Prostate gland (tissue), 2 donors: ENCODE data around the gene KDM4B.

Experiments
- POLR2AphosphoS5 ChIP-seq: sonication (generic); formaldehyde crosslinking; IDR thresholded peaks from one replicate; pipeline ENCODE4 v1.6.1; 2017; ENCODE audit warnings: antibody characterized with exemption
- TF ChIP-seq, protein P1 (sequence below), 4 experiments: fragments of 200-600 bp in 2 of 4; fragments of 450-650 bp in 2 of 4; sonication (generic) in 2 of 4; IDR thresholded peaks; 1 replicate in 3 of 4; 2 replicates in 1 of 4; pipeline ENCODE4 v1.5.1; 2016 to 2019; ENCODE audit warnings: antibody characterized with exemption in 4 of 4, mild to moderate bottlenecking in 2 of 4, moderate library complexity in 2 of 4

DNA sequence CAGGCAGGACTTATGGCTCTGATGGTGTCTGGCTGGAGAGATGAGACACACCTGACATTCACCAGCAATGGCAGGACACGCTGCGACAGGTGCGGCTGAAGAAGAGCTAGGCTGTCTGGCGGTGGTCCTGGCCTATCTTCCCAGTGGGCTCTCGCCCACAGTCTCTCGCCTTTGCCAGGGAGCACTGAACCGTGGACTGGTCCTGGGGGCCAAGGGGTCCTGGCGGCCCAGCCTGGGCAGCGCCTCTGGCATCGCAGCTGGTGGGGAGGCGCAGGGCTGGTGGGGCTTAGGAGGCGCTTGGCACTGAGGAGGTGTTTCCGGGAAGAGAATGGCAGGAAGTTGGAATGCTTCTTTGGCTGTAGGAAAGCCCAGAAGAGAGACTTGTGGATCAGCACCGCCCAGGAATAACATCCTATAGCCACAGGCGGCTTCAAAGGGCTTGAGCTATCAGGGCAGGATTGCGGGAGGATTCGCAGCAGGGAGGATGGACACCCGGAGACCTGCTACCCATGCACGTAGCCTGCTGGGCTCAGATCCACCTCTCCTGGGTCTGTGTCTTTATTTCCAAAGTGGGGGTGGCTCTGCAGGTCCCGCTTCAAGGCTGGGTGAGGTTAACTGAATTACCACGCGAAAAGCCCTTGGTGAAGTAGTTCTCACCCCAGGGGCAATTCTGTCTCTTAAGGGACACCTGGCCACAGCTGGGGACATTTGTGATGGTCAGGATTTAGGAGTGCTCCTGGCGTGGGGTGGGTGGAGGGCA is 14.6 kb downstream of the KDM4B start:
- TF ChIP-seq, protein P1, sequence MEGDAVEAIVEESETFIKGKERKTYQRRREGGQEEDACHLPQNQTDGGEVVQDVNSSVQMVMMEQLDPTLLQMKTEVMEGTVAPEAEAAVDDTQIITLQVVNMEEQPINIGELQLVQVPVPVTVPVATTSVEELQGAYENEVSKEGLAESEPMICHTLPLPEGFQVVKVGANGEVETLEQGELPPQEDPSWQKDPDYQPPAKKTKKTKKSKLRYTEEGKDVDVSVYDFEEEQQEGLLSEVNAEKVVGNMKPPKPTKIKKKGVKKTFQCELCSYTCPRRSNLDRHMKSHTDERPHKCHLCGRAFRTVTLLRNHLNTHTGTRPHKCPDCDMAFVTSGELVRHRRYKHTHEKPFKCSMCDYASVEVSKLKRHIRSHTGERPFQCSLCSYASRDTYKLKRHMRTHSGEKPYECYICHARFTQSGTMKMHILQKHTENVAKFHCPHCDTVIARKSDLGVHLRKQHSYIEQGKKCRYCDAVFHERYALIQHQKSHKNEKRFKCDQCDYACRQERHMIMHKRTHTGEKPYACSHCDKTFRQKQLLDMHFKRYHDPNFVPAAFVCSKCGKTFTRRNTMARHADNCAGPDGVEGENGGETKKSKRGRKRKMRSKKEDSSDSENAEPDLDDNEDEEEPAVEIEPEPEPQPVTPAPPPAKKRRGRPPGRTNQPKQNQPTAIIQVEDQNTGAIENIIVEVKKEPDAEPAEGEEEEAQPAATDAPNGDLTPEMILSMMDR (IDR thresholded peaks at IDR 0.05) = no peak
- no peak for TF ChIP-seq POLR2AphosphoS5
